SK-N-SH (cell line): ENCODE results near the gene PLA2G7. TPM values are rescaled to one million over a fixed set of nuclear protein-coding genes. Genes with fewer than 3 reads are reported as not detected.
"Not testable (repeated sequence)": the region's sequence is repeated elsewhere in the genome, so short reads cannot be mapped to it uniquely, and the experiment has no call there.

Experiments
- CTCF ChIA-PET: fragments of 300-600, 350-600 bp; formaldehyde crosslinking; extraction: SDS; loops from one replicate; lab custom pipeline; 2021; lab: Yijun Ruan, JAX
- POLR2A ChIA-PET: fragments of 350-600 bp; sonication (Branson Sonifier 250); formaldehyde crosslinking; extraction: SDS; loops from one replicate; lab custom pipeline; 2020; ENCODE audit warnings: antibody characterized with exemption, inconsistent platforms; lab: Yijun Ruan, JAX
- DNase-seq: peaks from one replicate; pipeline ENCODE4 v3.0.0; 2012
- H2AFZ ChIP-seq: fragments of 200-600 bp; sonication (generic); 2 replicates; pipeline ENCODE4 v1.8.1; 2016; ENCODE audit warnings: antibody characterized with exemption, mild to moderate bottlenecking, low read depth
- H3F3A ChIP-seq: fragments of 200-600 bp; sonication (generic); replicated peaks from 2 replicates; pipeline ENCODE3; 2016; ENCODE audit warnings: antibody characterized with exemption, mild to moderate bottlenecking; ENCODE audit not compliant: insufficient read depth
- H3K27ac ChIP-seq, 2 experiments: fragments of 200-500 bp in 1 of 2; fragments of 200-600 bp in 1 of 2; sonication (Bioruptor generic) in 1 of 2; sonication (generic), shearing (Covaris generic) in 1 of 2; 2 replicates each; pipeline versions ENCODE4 v1.5.1 to v1.6.1; 2014 to 2016; ENCODE audit warnings: low read depth in 2 of 2, inconsistent platforms in 1 of 2, low read length in 1 of 2, mild to moderate bottlenecking in 1 of 2, mixed read lengths in 1 of 2
- H3K27me3 ChIP-seq: fragments of 200-600 bp; sonication (generic), shearing (Covaris generic); 2 replicates; pipeline ENCODE4 v1.6.1; 2016; ENCODE audit warnings: mixed run types; ENCODE audit not compliant: insufficient read depth
- H3K36me3 ChIP-seq, 2 experiments: fragments of 200-500 bp in 1 of 2; fragments of 200-600 bp in 1 of 2; sonication (Bioruptor generic) in 1 of 2; sonication (generic) in 1 of 2; replicated peaks in 1 of 2; 2 replicates each; pipeline versions ENCODE3 to v1.5.1; 2014 to 2016; ENCODE audit warnings: low read length in 1 of 2, mild to moderate bottlenecking in 1 of 2; ENCODE audit not compliant: insufficient read depth in 2 of 2, control insufficient read depth in 1 of 2
- H3K4me1 ChIP-seq, 2 experiments: fragments of 200-500 bp in 1 of 2; fragments of 200-600 bp in 1 of 2; sonication (Bioruptor generic) in 1 of 2; sonication (generic), shearing (Covaris generic) in 1 of 2; 2 replicates each; pipeline versions ENCODE4 v1.5.1 to v1.6.1; 2014 to 2016; ENCODE audit warnings: low read depth in 1 of 2, low read length in 1 of 2, mixed run types in 1 of 2; ENCODE audit not compliant: insufficient read depth in 2 of 2, control insufficient read depth in 1 of 2
- H3K4me2 ChIP-seq: fragments of 200-600 bp; sonication (generic), shearing (Covaris generic); 2 replicates; pipeline ENCODE4 v1.6.1; 2017; ENCODE audit warnings: mixed run types
- H3K4me3 ChIP-seq, 2 experiments: fragments of 200-500 bp in 1 of 2; fragments of 200-600 bp in 1 of 2; sonication (Bioruptor generic) in 1 of 2; sonication (generic), shearing (Covaris generic) in 1 of 2; 2 replicates each; pipeline versions ENCODE4 v1.5.1 to v1.8.1; 2014 to 2016; ENCODE audit warnings: low read depth in 2 of 2, inconsistent platforms in 1 of 2, low read length in 1 of 2, mild to moderate bottlenecking in 1 of 2, mixed read lengths in 1 of 2, moderate library complexity in 1 of 2
- H3K79me2 ChIP-seq: fragments of 200-600 bp; sonication (generic); 2 replicates; pipeline ENCODE4 v1.8.1; 2017; ENCODE audit warnings: mild to moderate bottlenecking; ENCODE audit not compliant: insufficient read depth
- H3K9ac ChIP-seq: fragments of 200-600 bp; sonication (generic); 2 replicates; pipeline ENCODE4 v1.6.1; 2017; ENCODE audit warnings: mixed run types
- H3K9me2 ChIP-seq: fragments of 200-600 bp; sonication (generic); 2 replicates; pipeline ENCODE4 v1.6.1; 2017; ENCODE audit warnings: mixed run types
- H3K9me3 ChIP-seq: fragments of 200-600 bp; sonication (generic); 2 replicates; pipeline ENCODE4 v1.6.1; 2017; ENCODE audit warnings: mixed run types, mild to moderate bottlenecking, moderate library complexity
- H4K20me1 ChIP-seq: fragments of 200-600 bp; sonication (generic); 2 replicates; pipeline ENCODE4 v1.6.1; 2017; ENCODE audit warnings: mild to moderate bottlenecking, mixed run types; ENCODE audit not compliant: insufficient read depth
- ELF1 ChIP-seq: IDR thresholded peaks from 2 replicates; pipeline ENCODE4 v1.4.0; 2012
- EZH2phosphoT487 ChIP-seq: fragments of 200-600 bp; sonication (generic); IDR thresholded peaks from 2 replicates; pipeline ENCODE4 v1.6.1; 2017; ENCODE audit warnings: low read depth, mixed run types, mild to moderate bottlenecking, antibody characterized with exemption, moderate library complexity, borderline replicate concordance
- FOSL2 ChIP-seq: IDR thresholded peaks from 2 replicates; pipeline ENCODE4 v1.4.0; 2012; ENCODE audit warnings: low read depth, mild to moderate bottlenecking, moderate library complexity, borderline replicate concordance
- FOXJ3 ChIP-seq: sonication (generic); formaldehyde crosslinking; IDR thresholded peaks from 2 replicates; pipeline ENCODE4 v1.5.1; 2020; ENCODE audit warnings: mild to moderate bottlenecking, missing genetic modification reagents
- FOXM1 ChIP-seq: IDR thresholded peaks from 2 replicates; pipeline ENCODE4 v1.4.0; 2012; ENCODE audit warnings: low read depth, mild to moderate bottlenecking
- GABPA ChIP-seq: IDR thresholded peaks from 2 replicates; pipeline ENCODE4 v1.4.0; 2012; ENCODE audit warnings: low read depth, mild to moderate bottlenecking
- GATA2 ChIP-seq: sonication (generic); formaldehyde crosslinking; IDR thresholded peaks from 2 replicates; pipeline ENCODE4 v1.5.0; 2020; ENCODE audit warnings: mild to moderate bottlenecking, missing genetic modification reagents
- JUND ChIP-seq: IDR thresholded peaks from 2 replicates; pipeline ENCODE4 v1.4.0; 2012
- SMC3 ChIP-seq: IDR thresholded peaks from 2 replicates; pipeline ENCODE4 v1.6.1; 2012; ENCODE audit warnings: low read depth, low read length, improper control_type of control experiment
- TCF12 ChIP-seq: IDR thresholded peaks from 2 replicates; pipeline ENCODE4 v1.4.0; 2012
- WGBS: methylation state at CpG from one replicate; pipeline ENCODE4 v1.1.6; 2017; ENCODE audit warnings: low lambda C conversion rate; 5-methylcytosine and 5-hydroxymethylcytosine counted together
- polyA plus RNA-seq, 3 experiments: library from polyadenylated mRNA; depleted of rRNA; stranded (reverse); fragments of >200 nt; gene quantifications; 2 replicates each; pipeline ENCODE4 v1.2.3, GENCODE V29; 2012
- TF ChIP-seq, protein P1 (sequence below): fragments of 200-600 bp; sonication (generic); IDR thresholded peaks from 2 replicates; pipeline ENCODE4 v1.6.1; 2017; ENCODE audit warnings: antibody characterized with exemption, mild to moderate bottlenecking, moderate library complexity
- TF ChIP-seq, protein P2 (sequence below): IDR thresholded peaks from 2 replicates; pipeline ENCODE4 v1.4.0; 2012; ENCODE audit warnings: low read depth, borderline replicate concordance
- TF ChIP-seq, protein P3 (sequence below): IDR thresholded peaks from 2 replicates; pipeline ENCODE4 v1.4.0; 2012; ENCODE audit warnings: low read depth, borderline replicate concordance
- TF ChIP-seq, protein P4 (sequence below): fragments of 150-350 bp; IDR thresholded peaks from 2 replicates; pipeline ENCODE4 v1.6.1; 2016; ENCODE audit warnings: mild to moderate bottlenecking, low read depth, low read length
- TF ChIP-seq, protein P5 (sequence below): IDR thresholded peaks from 2 replicates; pipeline ENCODE4; 2012
- TF ChIP-seq, protein P6 (sequence below): IDR thresholded peaks from 2 replicates; pipeline ENCODE4 v1.6.1; 2012; ENCODE audit warnings: mild to moderate bottlenecking, low read depth, low read length, moderate library complexity

The PLA2G7 gene
- polyA plus RNA-seq, 1 of the 3 experiments (the other 2 are of a cell fraction), result not detected

DNA sequence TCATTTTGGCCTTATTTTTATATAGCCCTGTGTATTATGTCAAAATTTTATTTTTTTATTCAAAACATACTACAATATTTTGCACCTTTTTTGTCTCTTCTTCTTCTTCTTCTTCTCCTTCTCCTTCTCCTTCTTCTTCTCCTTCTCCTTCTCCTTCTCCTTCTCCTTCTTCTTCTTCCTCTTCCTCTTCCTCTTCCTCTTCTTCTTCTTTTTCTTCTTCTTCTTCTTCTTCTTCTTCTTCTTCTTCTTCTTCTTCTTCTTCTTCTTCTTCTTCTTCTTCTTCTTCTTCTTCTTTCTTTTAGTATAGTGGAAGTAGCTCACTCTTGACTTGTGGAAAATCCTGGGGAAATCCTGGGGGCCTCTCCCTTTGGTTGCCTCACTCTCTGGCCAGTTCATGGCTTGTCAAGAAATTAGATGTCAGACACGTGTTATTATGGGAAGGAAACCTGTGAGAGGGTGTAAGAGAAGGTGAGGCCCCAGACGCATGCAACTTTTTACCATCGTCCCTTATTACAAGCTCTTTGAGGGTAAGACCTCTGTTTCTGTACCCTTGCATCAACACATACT lies 9.1 kb upstream of the PLA2G7 start:
- CTCF ChIA-PET, result interaction anchor here (1.0 kb wide), 1 partner anchor 11 kb away, joined by 3 read pairs; no protein-coding TSS in a partner anchor
- H4K20me1 ChIP-seq, POLR2A ChIA-PET, H3K4me2 ChIP-seq, H3K27ac ChIP-seq, H2AFZ ChIP-seq, H3K4me1 ChIP-seq, H3K36me3 ChIP-seq, H3K9ac ChIP-seq, H3K4me3 ChIP-seq, H3K9me3 ChIP-seq, DNase-seq, H3F3A ChIP-seq, H3K9me2 ChIP-seq, H3K27me3 ChIP-seq, H3K79me2 ChIP-seq: not testable (repeated sequence)
- WGBS, result 19% methylated on average over 3 of the region's 3 CpGs

DNA sequence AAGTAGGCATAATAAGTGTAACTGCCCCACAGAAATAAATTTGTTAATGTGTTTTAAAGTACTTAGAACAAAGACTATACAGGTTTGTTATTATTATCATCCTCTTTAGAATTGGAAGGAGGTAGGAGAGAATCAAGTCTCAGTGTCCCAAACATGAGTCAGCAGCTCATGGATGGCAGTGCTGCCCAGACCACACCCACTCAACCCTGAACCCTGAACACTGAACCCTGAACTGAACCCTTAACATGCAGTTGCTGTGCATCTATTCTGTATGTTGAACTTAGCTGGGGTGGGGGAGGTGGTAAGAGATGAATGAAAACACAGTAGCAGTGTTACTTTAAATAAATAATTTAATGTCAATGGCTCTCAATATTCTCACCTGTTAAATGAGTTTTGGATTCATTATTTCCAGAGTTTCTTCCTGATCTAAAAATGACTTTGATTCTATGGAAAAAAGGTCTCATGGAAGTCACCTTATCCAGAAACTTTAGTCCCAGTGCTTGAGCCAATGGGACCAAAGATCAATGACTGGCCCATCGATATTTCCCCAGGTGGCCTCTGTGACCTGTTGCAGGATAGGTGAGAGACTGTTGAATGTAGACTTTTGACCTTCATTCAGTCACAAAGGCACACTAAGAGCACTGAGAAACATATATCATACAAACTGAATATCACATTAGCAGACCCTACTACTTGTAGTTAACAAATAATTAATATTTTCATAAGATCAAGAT lies 8.4 kb upstream of the PLA2G7 start:
- H3K27me3 ChIP-seq, result no peaks in the 10 kb centered on the region
- H3K79me2 ChIP-seq, result no peaks in the 10 kb centered on the region
- H3K9ac ChIP-seq, result no peak overlapping the region
- H4K20me1 ChIP-seq, result no peaks in the 10 kb centered on the region
- H3K4me1 ChIP-seq, result no peaks in the 10 kb centered on the region
- no peak overlapping the region for H3K4me2 ChIP-seq
- no peaks in the 10 kb centered on the region for H3K9me2 ChIP-seq
- ChIA-PET CTCF (no interaction called here), POLR2A (no interaction called here)
- H3K4me3 ChIP-seq, result no peak overlapping the region
- no peaks in the 10 kb centered on the region for H3K36me3 ChIP-seq
- no peaks in the 10 kb centered on the region for H3K9me3 ChIP-seq
- WGBS, result 0% methylated on average over 1 of the region's 1 CpG
- no peak for DNase-seq
- H3K27ac ChIP-seq, result no peak overlapping the region
- no peak overlapping the region for H2AFZ ChIP-seq
- no peaks in the 10 kb centered on the region for H3F3A ChIP-seq
- TF ChIP-seq, protein P1, sequence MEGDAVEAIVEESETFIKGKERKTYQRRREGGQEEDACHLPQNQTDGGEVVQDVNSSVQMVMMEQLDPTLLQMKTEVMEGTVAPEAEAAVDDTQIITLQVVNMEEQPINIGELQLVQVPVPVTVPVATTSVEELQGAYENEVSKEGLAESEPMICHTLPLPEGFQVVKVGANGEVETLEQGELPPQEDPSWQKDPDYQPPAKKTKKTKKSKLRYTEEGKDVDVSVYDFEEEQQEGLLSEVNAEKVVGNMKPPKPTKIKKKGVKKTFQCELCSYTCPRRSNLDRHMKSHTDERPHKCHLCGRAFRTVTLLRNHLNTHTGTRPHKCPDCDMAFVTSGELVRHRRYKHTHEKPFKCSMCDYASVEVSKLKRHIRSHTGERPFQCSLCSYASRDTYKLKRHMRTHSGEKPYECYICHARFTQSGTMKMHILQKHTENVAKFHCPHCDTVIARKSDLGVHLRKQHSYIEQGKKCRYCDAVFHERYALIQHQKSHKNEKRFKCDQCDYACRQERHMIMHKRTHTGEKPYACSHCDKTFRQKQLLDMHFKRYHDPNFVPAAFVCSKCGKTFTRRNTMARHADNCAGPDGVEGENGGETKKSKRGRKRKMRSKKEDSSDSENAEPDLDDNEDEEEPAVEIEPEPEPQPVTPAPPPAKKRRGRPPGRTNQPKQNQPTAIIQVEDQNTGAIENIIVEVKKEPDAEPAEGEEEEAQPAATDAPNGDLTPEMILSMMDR, result no peak
- no peak for TF ChIP-seq ELF1
- TF ChIP-seq FOSL2, result no peak
- TF ChIP-seq GATA2 (CRISPR knock-in tag), result no peak
- no peak for TF ChIP-seq SMC3
- TF ChIP-seq, protein P2, sequence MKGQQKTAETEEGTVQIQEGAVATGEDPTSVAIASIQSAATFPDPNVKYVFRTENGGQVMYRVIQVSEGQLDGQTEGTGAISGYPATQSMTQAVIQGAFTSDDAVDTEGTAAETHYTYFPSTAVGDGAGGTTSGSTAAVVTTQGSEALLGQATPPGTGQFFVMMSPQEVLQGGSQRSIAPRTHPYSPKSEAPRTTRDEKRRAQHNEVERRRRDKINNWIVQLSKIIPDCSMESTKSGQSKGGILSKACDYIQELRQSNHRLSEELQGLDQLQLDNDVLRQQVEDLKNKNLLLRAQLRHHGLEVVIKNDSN, result no peak
- no peak for TF ChIP-seq FOXM1
- TF ChIP-seq, protein P3, sequence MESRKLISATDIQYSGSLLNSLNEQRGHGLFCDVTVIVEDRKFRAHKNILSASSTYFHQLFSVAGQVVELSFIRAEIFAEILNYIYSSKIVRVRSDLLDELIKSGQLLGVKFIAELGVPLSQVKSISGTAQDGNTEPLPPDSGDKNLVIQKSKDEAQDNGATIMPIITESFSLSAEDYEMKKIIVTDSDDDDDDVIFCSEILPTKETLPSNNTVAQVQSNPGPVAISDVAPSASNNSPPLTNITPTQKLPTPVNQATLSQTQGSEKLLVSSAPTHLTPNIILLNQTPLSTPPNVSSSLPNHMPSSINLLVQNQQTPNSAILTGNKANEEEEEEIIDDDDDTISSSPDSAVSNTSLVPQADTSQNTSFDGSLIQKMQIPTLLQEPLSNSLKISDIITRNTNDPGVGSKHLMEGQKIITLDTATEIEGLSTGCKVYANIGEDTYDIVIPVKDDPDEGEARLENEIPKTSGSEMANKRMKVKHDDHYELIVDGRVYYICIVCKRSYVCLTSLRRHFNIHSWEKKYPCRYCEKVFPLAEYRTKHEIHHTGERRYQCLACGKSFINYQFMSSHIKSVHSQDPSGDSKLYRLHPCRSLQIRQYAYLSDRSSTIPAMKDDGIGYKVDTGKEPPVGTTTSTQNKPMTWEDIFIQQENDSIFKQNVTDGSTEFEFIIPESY, result no peak
- TF ChIP-seq GABPA, result no peak
- no peak for TF ChIP-seq TCF12
- TF ChIP-seq, protein P4, sequence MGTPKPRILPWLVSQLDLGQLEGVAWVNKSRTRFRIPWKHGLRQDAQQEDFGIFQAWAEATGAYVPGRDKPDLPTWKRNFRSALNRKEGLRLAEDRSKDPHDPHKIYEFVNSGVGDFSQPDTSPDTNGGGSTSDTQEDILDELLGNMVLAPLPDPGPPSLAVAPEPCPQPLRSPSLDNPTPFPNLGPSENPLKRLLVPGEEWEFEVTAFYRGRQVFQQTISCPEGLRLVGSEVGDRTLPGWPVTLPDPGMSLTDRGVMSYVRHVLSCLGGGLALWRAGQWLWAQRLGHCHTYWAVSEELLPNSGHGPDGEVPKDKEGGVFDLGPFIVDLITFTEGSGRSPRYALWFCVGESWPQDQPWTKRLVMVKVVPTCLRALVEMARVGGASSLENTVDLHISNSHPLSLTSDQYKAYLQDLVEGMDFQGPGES, result no peak
- TF ChIP-seq FOXJ3 (CRISPR knock-in tag), result no peak
- TF ChIP-seq, protein P5, sequence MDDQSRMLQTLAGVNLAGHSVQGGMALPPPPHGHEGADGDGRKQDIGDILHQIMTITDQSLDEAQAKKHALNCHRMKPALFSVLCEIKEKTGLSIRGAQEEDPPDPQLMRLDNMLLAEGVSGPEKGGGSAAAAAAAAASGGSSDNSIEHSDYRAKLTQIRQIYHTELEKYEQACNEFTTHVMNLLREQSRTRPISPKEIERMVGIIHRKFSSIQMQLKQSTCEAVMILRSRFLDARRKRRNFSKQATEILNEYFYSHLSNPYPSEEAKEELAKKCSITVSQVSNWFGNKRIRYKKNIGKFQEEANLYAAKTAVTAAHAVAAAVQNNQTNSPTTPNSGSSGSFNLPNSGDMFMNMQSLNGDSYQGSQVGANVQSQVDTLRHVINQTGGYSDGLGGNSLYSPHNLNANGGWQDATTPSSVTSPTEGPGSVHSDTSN, result no peak
- no peak for TF ChIP-seq EZH2phosphoT487
- TF ChIP-seq JUND, result no peak
- TF ChIP-seq, protein P6, sequence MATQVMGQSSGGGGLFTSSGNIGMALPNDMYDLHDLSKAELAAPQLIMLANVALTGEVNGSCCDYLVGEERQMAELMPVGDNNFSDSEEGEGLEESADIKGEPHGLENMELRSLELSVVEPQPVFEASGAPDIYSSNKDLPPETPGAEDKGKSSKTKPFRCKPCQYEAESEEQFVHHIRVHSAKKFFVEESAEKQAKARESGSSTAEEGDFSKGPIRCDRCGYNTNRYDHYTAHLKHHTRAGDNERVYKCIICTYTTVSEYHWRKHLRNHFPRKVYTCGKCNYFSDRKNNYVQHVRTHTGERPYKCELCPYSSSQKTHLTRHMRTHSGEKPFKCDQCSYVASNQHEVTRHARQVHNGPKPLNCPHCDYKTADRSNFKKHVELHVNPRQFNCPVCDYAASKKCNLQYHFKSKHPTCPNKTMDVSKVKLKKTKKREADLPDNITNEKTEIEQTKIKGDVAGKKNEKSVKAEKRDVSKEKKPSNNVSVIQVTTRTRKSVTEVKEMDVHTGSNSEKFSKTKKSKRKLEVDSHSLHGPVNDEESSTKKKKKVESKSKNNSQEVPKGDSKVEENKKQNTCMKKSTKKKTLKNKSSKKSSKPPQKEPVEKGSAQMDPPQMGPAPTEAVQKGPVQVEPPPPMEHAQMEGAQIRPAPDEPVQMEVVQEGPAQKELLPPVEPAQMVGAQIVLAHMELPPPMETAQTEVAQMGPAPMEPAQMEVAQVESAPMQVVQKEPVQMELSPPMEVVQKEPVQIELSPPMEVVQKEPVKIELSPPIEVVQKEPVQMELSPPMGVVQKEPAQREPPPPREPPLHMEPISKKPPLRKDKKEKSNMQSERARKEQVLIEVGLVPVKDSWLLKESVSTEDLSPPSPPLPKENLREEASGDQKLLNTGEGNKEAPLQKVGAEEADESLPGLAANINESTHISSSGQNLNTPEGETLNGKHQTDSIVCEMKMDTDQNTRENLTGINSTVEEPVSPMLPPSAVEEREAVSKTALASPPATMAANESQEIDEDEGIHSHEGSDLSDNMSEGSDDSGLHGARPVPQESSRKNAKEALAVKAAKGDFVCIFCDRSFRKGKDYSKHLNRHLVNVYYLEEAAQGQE, result no peak
